GM12873 (cell line): Measurements from ENCODE around the gene VSTM2L.

Experiments used
- TF ChIP-seq, protein P1 (sequence below): IDR thresholded peaks from 2 replicates; pipeline ENCODE4 v1.5.1; 2012; ENCODE audit warnings: low read depth, mild to moderate bottlenecking, moderate library complexity, low read length, control low read depth; ENCODE audit not compliant: insufficient read depth; ENCODE audit errors: missing control alignments

The VSTM2L gene

DNA sequence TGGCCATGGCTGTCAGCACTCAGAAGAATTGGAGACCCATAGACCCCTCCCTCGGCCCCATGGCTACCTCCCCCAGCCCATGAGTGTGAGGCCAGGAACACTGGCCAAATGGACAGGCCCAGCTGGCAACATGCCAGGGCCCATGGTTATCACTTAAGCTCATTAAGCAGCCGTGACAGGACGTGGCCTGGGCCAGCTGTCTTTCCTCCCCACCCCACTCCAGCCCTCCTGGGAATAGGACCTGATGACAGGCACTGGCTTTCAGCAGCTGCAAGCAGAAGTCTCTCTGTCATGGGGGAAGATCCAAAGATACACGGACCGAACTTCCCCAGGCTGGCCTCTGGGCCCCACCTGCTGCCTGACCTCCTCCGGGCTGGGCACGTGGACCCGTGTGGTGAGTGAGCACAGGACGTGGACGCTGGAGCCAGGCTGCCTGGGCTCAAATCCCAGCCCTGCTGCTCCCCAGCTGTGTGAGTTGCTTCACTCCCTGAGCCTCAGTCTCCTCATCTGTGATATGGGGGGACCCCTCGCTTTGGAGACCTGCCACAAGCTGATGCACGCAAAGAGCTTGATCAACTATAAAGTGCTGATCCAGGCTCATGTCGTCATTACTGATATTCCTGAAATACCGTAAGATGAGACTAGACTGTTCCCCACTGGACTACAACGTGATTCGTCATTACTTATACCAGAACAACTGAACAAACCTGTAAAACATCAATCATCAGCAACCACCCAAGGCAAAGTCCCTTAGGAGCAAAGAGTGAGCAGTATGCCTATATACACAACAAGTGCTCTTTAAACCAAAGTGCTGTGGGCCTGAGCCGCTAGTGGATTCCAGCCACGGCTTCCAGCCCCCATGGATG is 22.0 kb upstream of the VSTM2L start:
- TF ChIP-seq, protein P1, sequence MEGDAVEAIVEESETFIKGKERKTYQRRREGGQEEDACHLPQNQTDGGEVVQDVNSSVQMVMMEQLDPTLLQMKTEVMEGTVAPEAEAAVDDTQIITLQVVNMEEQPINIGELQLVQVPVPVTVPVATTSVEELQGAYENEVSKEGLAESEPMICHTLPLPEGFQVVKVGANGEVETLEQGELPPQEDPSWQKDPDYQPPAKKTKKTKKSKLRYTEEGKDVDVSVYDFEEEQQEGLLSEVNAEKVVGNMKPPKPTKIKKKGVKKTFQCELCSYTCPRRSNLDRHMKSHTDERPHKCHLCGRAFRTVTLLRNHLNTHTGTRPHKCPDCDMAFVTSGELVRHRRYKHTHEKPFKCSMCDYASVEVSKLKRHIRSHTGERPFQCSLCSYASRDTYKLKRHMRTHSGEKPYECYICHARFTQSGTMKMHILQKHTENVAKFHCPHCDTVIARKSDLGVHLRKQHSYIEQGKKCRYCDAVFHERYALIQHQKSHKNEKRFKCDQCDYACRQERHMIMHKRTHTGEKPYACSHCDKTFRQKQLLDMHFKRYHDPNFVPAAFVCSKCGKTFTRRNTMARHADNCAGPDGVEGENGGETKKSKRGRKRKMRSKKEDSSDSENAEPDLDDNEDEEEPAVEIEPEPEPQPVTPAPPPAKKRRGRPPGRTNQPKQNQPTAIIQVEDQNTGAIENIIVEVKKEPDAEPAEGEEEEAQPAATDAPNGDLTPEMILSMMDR, result no peak

DNA sequence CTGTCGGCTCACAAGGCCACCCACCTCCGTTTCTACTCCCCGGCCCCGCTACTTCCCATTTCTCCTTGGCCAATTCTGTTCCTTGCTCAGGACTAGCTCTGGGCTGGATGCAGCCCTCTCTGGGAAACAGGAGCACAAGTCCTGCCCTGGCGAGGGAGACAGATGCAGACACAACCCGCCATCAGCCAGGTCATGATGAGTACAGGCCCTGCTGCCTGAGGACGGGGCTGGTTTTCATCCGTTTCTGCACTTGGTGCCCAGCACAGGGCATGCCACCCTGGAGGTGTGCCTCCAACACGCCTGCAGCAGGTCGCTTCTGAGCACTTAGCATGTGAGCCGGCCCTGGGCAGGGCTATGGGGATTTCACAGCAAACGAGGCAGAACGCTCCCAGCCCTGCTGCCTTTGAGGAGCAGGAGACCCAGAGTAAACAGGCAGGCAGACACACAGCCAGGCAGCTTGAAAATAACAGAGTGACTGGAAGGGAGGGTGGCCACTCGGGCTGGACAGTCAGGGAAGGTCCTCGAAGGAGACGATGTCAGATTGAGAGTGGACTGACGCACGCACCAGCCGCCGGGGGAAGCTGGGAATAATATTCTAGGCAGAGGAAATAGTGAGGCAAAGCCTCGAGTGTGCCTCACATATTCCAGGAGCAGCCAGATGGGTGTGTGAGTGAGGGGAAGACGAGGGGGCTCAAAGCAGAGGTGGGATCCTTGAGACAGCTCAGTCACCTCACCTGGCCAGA is 21.2 kb upstream of the VSTM2L start:
- TF ChIP-seq, protein P1, result no peak

GRCh38 chr20:37882961-37883712 is 19.8 kb upstream of the VSTM2L start:
- TF ChIP-seq, protein P1, result no peak

GRCh38 chr20:37885042-37885441 is 17.9 kb upstream of the VSTM2L start:
- TF ChIP-seq, protein P1, result no peak

GRCh38 chr20:37885593-37886503 is 17.1 kb upstream of the VSTM2L start:
- TF ChIP-seq, protein P1, result no peak

DNA sequence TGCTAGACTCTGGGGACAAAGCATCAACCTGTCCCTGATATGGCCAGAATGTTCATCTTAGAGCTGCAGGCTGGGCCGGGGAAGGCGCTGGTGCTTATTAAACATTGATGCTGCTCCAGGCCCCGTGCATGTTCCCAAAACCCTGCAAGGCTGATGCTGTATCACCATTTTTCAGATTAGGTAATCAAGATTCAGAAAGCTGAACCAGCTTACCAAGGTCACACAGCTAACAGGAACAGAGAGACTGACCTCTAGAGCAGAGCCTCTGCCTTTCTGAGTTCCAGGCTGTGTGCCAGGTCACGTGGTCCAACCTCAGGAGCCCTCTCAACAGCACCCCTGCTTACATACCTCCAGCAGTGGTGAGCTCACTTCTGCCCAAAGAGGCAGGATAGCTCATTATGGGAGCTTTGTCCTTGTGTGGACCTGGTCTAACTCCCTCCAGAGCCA is 16.1 kb upstream of the VSTM2L start:
- TF ChIP-seq, protein P1, result no peak
